BJ (cell line): ENCODE results near the gene AVP. TPM values are rescaled to one million over a fixed set of nuclear protein-coding genes. Genes with fewer than 3 reads are reported as not detected.

Experiments used
- CTCF ChIA-PET: fragments of 350-600 bp; formaldehyde crosslinking; extraction: SDS; loops from one replicate; lab custom pipeline; 2021; ENCODE audit warnings: antibody characterized with exemption, inconsistent platforms; lab: Yijun Ruan, JAX
- POLR2A ChIA-PET: fragments of 300-600 bp; sonication (Branson Sonifier 250); formaldehyde crosslinking; extraction: SDS; loops from one replicate; lab custom pipeline; 2021; ENCODE audit warnings: antibody characterized with exemption; lab: Charles Lee
- DNase-seq: peaks from one replicate; pipeline ENCODE4 v3.0.0-alpha.2; 2011; ENCODE audit warnings: low read depth
- H3K27me3 ChIP-seq: 2 replicates; pipeline ENCODE4 v1.6.0; 2011; ENCODE audit warnings: low read length; ENCODE audit not compliant: control insufficient read depth, insufficient read depth
- H3K36me3 ChIP-seq: 2 replicates; pipeline ENCODE4 v1.5.1; 2011; ENCODE audit warnings: low read length; ENCODE audit not compliant: control insufficient read depth, insufficient read depth
- H3K4me3 ChIP-seq: 2 replicates; pipeline ENCODE4 v1.5.1; 2011; ENCODE audit warnings: low read depth, mild to moderate bottlenecking, control low read depth, low read length
- CTCF ChIP-seq: IDR thresholded peaks from 2 replicates; pipeline ENCODE4 v1.5.1; 2011; ENCODE audit warnings: low read depth, mild to moderate bottlenecking, control low read depth, inconsistent platforms, low read length, moderate library complexity; ENCODE audit not compliant: insufficient read depth
- polyA plus RNA-seq: library from polyadenylated mRNA; depleted of rRNA; stranded (reverse); fragments of >200 nt; gene quantifications from 2 replicates; pipeline ENCODE4 v1.2.3, GENCODE V29; 2011

Gene AVP
- polyA plus RNA-seq, 1 experiment: not detected

- DNase-seq: no peak
- ChIA-PET POLR2A (no interaction called here), CTCF (interaction anchor here (0.7 to 1.3 kb wide), 2 partner anchors 12 to 18 kb away, joined by 3 read pairs; no protein-coding TSS in a partner anchor)
- H3K27me3 ChIP-seq: peaks cover 10% of the 10 kb centered on the region
- no peak for TF ChIP-seq CTCF
- H3K36me3 ChIP-seq: no peaks in the 10 kb centered on the region
- no peak overlapping the region for H3K4me3 ChIP-seq
Observed at GRCh38 chr20:3088031-3088430, 3.5 kb upstream of the AVP start.

GRCh38 chr20:3085571-3086072 lies 1.1 kb upstream of the AVP start:
- Histone ChIP-seq H3K27me3 (peaks cover 25% of the 10 kb centered on the region), H3K4me3 (no peak overlapping the region), H3K36me3 (no peaks in the 10 kb centered on the region)
- CTCF ChIA-PET: interaction anchor here (1.0 to 1.3 kb wide), 3 partner anchors 15 to 29 kb away, joined by 3 to 4 read pairs (median 3); no protein-coding TSS in a partner anchor
- DNase-seq: no peak
- no peak for TF ChIP-seq CTCF
- POLR2A ChIA-PET: no interaction called here

GRCh38 chr20:3084986-3085360 lies 449 bp upstream of the AVP start:
- Histone ChIP-seq H3K4me3 (no peak overlapping the region), H3K36me3 (no peaks in the 10 kb centered on the region), H3K27me3 (peaks cover 26% of the 10 kb centered on the region)
- ChIA-PET CTCF (no interaction called here), POLR2A (no interaction called here)
- no peak for DNase-seq
- no peak for TF ChIP-seq CTCF

- ChIA-PET CTCF (interaction anchor here (1.2 kb wide), 1 partner anchor 14 kb away, joined by 3 read pairs; no protein-coding TSS in a partner anchor), POLR2A (no interaction called here)
- peaks cover 29% of the 10 kb centered on the region for H3K27me3 ChIP-seq
- H3K36me3 ChIP-seq: no peaks in the 10 kb centered on the region
- H3K4me3 ChIP-seq: no peak overlapping the region
- DNase-seq: no peak
- no peak for TF ChIP-seq CTCF
Observed at GRCh38 chr20:3082955-3083952, 1.3 kb downstream of the AVP start.

GRCh38 chr20:3082306-3082951 lies 2.1 kb downstream of the AVP start:
- ChIA-PET CTCF (interaction anchor here (1.2 kb wide), 1 partner anchor 15 kb away, joined by 3 read pairs; no protein-coding TSS in a partner anchor), POLR2A (no interaction called here)
- no peak for DNase-seq
- no peak overlapping the region for H3K4me3 ChIP-seq
- TF ChIP-seq CTCF: no peak
- peaks cover 33% of the 10 kb centered on the region for H3K27me3 ChIP-seq
- no peaks in the 10 kb centered on the region for H3K36me3 ChIP-seq
